Left renal pelvis (tissue), 4 donors: ENCODE results near the gene LAMTOR4. TPM values are rescaled to one million over a fixed set of nuclear protein-coding genes. Genes with fewer than 3 reads are reported as not detected.
"Not testable (repeated sequence)": the region's sequence is repeated elsewhere in the genome, so short reads cannot be mapped to it uniquely, and the experiment has no call there.

Experiments
- DNase-seq, 4 donors: peaks; one replicate each; pipeline ENCODE4 v3.0.0-alpha.2; 2013; ENCODE audit warnings: low read depth in 4 of 4, low spot score in 3 of 4
- polyA plus RNA-seq, 4 donors: library from polyadenylated mRNA; unstranded; fragments of 120-200 nt; gene quantifications; one replicate each; pipeline ENCODE4 v1.2.1, GENCODE V29; 2013; ENCODE audit not compliant: insufficient read length in 4 of 4

Gene LAMTOR4
- polyA plus RNA-seq, 4 donors: 79.5 to 129 (median 92.6) TPM

DNA sequence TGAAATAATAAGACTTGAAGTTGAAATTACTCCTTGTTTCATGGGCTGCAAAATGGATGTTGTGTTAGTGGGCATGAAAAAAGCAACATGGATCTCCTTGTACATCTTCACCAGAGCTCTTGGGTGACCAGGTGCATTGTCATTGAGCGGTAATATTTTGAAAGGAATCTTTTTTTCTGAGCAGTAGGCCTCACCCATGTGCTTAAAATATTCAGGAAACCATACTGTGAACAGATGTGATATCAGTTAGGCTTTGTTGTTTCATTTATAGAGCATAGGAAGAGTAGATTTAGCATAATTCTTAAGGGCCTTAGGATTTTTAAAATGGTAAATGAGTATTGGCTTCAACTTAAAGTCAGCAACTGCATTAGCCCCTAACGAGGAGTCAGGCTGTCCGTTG is 44.3 kb downstream of the LAMTOR4 start:
- no peak for DNase-seq

DNA sequence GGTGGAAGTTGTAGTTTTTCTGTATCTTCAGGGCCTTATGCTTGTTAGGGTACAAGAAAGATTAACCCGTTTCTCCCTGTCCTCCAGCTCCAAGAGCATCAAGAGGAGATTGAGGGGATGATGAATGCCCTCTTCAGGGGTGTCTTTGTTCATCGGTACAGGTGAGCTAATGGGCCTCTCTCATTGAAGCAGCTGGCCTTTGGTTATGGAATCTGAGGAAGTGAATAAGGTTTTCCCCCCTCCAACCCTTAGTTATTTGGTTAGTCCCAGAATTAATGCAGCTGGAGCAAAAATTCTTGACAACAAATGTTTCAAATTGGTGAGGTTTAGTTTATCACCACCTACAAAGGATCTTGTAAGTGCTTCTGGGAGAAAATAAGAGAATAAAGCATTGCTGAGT is 46.5 kb downstream of the LAMTOR4 start:
- DNase-seq: no peak

DNA sequence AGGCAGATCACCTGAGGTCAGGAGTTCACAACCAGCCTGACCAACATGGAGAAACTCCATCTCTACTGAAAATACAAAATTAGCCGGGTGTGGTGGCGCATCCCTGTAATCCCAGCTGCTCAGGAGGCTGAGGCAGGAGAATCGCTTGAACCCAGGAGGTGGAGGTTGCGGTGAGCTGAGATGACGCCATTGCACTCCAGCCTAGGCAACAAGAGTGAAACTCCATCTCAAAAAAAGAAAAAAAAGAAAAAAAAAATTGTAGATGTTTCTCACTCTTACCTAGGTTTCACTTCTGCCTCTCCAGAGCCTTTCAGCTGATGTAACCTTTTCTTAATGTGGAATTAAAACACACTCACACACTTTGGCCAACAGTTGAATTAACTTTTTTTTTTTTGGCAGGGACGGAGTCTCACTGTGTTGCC is 47.2 kb downstream of the LAMTOR4 start:
- DNase-seq: not testable (repeated sequence)

DNA sequence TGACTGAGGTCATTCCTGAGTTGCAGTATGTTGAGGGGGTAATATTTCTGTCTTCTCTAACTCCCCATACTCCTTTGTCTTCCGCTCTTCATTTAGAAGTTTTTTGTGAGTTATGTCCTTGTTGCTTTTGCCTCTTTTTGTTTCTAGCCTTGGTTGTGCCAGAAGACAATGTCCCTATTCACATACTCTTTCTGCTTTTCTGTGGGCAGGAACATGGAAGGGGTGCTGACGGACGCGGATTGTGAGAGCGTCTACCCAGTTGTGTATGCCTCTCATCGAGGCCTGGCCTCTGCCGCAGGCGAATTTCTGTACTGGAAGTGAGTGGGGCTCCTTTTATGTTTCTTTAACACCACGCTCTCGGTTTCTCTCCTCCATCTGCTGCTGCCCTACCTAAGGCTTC is 49.5 kb downstream of the LAMTOR4 start:
- no peak for DNase-seq

DNA sequence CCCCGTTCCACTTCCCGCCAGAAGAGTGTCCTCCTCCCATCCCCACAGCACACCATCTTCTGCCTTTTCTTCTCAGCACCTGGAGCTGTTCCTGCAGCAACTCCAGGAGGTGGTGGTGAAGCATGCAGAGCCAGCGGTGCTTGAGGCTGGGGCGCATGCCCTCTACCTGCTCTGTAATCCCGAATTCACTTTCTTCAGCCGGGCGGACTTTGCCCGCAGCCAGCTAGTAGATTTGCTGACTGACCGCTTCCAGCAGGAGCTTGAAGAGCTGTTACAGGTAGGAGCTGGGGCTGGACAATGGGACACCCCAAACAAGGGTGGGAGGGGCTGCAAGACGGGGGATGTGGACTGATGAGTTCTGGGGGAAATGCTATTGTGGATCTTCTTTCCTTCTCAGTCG is 52.0 kb downstream of the LAMTOR4 start:
- no peak for DNase-seq

Other genes with a start within 250 kb of the LAMTOR4 start
- 10 to 100 TPM; 28.8 to 39.6 (median 35.8) TPM for gene TRIM4, start 229.4 kb upstream of the LAMTOR4 start, polyA plus RNA-seq
- 1 to 10 TPM in 3 of 4 donors, under 1 TPM in 1; 0.87 to 1.5 (median 1.2) TPM for gene GJC3, start 219.3 kb upstream of the LAMTOR4 start, polyA plus RNA-seq
- 10 to 100 TPM in 3 of 4 donors, 1 to 10 TPM in 1; 2.5 to 62.9 (median 43.6) TPM for gene AZGP1, start 172.9 kb upstream of the LAMTOR4 start, polyA plus RNA-seq
- 10 to 100 TPM; 47.5 to 62.2 (median 58.1) TPM for gene ZKSCAN1, start 133.3 kb upstream of the LAMTOR4 start, polyA plus RNA-seq
- 10 to 100 TPM; 18.1 to 22.8 (median 20.9) TPM for gene ZSCAN21, start 99.1 kb upstream of the LAMTOR4 start, polyA plus RNA-seq
- gene ZNF3, start 67.2 kb upstream of the LAMTOR4 start, polyA plus RNA-seq: 10 to 100 TPM; 35.6 to 57.3 (median 54.5) TPM
- 100 to 1,000 TPM; 103 to 137 (median 126) TPM for gene COPS6, start 59.9 kb upstream of the LAMTOR4 start, polyA plus RNA-seq
- gene MCM7, start 47.5 kb upstream of the LAMTOR4 start, polyA plus RNA-seq: 100 to 1,000 TPM in 3 of 4 donors, 10 to 100 TPM in 1; 94.6 to 165 (median 144) TPM
- gene AP4M1, start 47.3 kb upstream of the LAMTOR4 start, polyA plus RNA-seq: 10 to 100 TPM; 26.1 to 39.2 (median 29.8) TPM
- gene TAF6, start 29.6 kb upstream of the LAMTOR4 start, polyA plus RNA-seq: 10 to 100 TPM; 46.3 to 69.7 (median 59.6) TPM
- gene CNPY4, start 29.3 kb upstream of the LAMTOR4 start, polyA plus RNA-seq: 10 to 100 TPM; 40.7 to 90.5 (median 45.0) TPM
- gene MBLAC1, start 22.0 kb upstream of the LAMTOR4 start, polyA plus RNA-seq: 1 to 10 TPM in 3 of 4 donors, under 1 TPM in 1; 0.99 to 2.3 (median 1.6) TPM
- gene TRAPPC14, start 9.8 kb downstream of the LAMTOR4 start, polyA plus RNA-seq: 10 to 100 TPM; 14.4 to 32.2 (median 19.1) TPM
- 10 to 100 TPM in 1 of 4 donors, 1 to 10 TPM in 3; 5.8 to 14.2 (median 8.1) TPM for gene GAL3ST4, start 19.7 kb downstream of the LAMTOR4 start, polyA plus RNA-seq
- gene GPC2, start 28.5 kb downstream of the LAMTOR4 start, polyA plus RNA-seq: 10 to 100 TPM in 1 of 4 donors, 1 to 10 TPM in 3; 6.4 to 18.3 (median 8.8) TPM
- gene STAG3, start 29.0 kb downstream of the LAMTOR4 start, polyA plus RNA-seq: 10 to 100 TPM; 11.3 to 31.0 (median 17.0) TPM
- gene PVRIG, start 71.0 kb downstream of the LAMTOR4 start, polyA plus RNA-seq: 1 to 10 TPM; 3.5 to 8.5 (median 5.2) TPM
- gene SPDYE3, start 158.8 kb downstream of the LAMTOR4 start, polyA plus RNA-seq: 1 to 10 TPM; 5.0 to 8.9 (median 6.8) TPM
- gene PILRB, start 209.2 kb downstream of the LAMTOR4 start, polyA plus RNA-seq: 10 to 100 TPM; 21.5 to 61.4 (median 32.0) TPM
- gene PILRA, start 224.6 kb downstream of the LAMTOR4 start, polyA plus RNA-seq: 1 to 10 TPM; 4.1 to 6.9 (median 4.9) TPM